Skeletal muscle satellite cell (primary cell): ENCODE data around the gene STAG1.
"Not testable (repeated sequence)": the region's sequence is repeated elsewhere in the genome, so short reads cannot be mapped to it uniquely, and the experiment has no call there.

ENCODE experiments used
- H3K27me3 ChIP-seq: 2 replicates; pipeline ENCODE4 v1.7.0; 2013; ENCODE audit warnings: low read length; ENCODE audit not compliant: control insufficient read depth, insufficient read depth
- H3K36me3 ChIP-seq: 2 replicates; pipeline ENCODE4 v1.7.0; 2013; ENCODE audit warnings: mild to moderate bottlenecking, control low read depth, low read length; ENCODE audit not compliant: insufficient read depth
- H3K4me1 ChIP-seq: 2 replicates; pipeline ENCODE4 v1.7.0; 2013; ENCODE audit warnings: low read length; ENCODE audit not compliant: control insufficient read depth, insufficient read depth
- H3K4me2 ChIP-seq: 2 replicates; pipeline ENCODE4 v1.7.0; 2013; ENCODE audit warnings: mild to moderate bottlenecking, low read length
- H3K4me3 ChIP-seq: 2 replicates; pipeline ENCODE4 v1.7.0; 2013; ENCODE audit warnings: low read length
- H3K9ac ChIP-seq: 2 replicates; pipeline ENCODE4 v1.7.0; 2013; ENCODE audit warnings: mild to moderate bottlenecking, low read depth, low read length, moderate library complexity
- H3K9me3 ChIP-seq: replicated peaks from 2 replicates; pipeline ENCODE4 v1.7.0; 2013; ENCODE audit warnings: mild to moderate bottlenecking, control low read depth, low read length

Gene STAG1

DNA sequence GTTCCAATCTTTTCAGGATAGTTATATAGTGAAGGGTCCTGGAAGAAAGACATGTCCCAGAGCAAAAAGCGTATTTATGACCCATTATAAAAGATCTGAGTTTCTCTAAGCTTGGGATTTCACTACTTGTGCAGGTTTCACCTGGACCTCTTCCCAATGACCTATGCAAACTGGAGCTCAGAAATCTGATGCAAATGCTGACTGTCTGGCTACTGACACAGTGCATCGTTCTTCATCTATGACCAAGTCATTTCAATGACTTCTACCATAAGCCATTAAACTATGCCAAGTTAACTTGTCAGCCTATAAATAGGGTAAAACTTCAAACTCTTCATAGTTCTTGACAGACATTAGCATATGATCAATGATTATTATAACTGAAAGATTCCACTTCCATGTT, 11.1 kb downstream of the STAG1 start:
- Histone ChIP-seq H3K9ac (no peak overlapping the region), H3K36me3 (no peaks in the 10 kb centered on the region), H3K9me3 (no peaks in the 10 kb centered on the region), H3K27me3 (no peaks in the 10 kb centered on the region), H3K4me2 (no peak overlapping the region), H3K4me1 (peaks cover 11% of the 10 kb centered on the region), H3K4me3 (no peak overlapping the region)

DNA sequence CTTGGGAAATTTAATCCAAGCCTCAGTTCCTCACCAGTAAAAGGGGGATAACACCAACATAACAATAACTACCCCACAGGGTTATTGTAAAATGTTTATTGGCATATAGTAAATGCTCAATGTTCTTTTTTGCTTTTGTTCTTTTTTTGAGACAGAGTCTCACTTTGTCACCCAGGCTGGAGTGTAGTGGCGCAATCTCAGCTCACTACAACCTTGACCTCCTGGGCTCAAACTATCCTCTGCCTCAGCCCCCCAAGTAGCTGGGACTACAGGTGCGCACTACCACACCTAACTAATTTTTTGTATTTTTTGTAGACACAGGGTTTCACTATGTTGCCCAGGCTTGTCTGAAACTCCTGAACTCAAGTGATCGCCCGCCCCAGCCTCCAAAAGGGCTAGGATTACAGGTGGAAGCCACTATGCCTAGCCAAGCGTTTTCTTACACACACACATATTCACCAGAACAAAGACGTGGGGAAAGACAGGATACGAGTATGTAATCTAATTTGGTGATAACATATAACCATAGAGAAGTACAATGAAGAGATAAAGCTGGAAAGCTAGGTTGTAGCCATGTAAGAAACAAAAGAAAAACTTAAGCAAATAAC, 11.7 kb downstream of the STAG1 start:
- Histone ChIP-seq H3K9me3 (no peaks in the 10 kb centered on the region), H3K4me1 (peaks cover 11% of the 10 kb centered on the region), H3K27me3 (no peaks in the 10 kb centered on the region), H3K9ac (no peak overlapping the region), H3K4me2 (no peak overlapping the region), H3K4me3 (no peak overlapping the region), H3K36me3 (no peaks in the 10 kb centered on the region)

DNA sequence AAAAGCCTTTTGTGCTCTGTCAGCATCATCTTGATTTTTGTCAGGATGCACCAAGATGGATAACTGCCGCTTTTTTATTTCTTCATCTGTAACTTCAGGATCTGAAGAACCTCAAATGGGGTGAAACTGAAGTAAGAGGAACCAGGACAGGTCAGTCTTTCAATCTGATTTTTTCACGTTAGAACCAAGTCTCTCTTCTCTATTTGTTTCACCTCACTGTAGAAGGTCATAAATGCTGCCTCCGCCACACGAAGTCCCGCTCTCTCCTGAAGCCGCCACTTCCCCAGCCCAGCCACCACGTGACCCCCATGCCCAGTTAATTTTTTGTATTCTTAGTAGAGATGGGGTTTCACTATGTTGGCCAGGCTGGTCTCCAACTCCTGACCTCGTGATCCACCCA, 15.2 kb downstream of the STAG1 start:
- H3K36me3 ChIP-seq, H3K4me1 ChIP-seq, H3K9ac ChIP-seq, H3K27me3 ChIP-seq, H3K4me2 ChIP-seq, H3K4me3 ChIP-seq, H3K9me3 ChIP-seq: not testable (repeated sequence)

GRCh38 chr3:136735103-136735502, 17.1 kb downstream of the STAG1 start:
- Histone ChIP-seq H3K36me3 (no peaks in the 10 kb centered on the region), H3K9ac (no peak overlapping the region), H3K4me3 (no peak overlapping the region), H3K4me1 (no peaks in the 10 kb centered on the region), H3K4me2 (no peak overlapping the region), H3K9me3 (no peaks in the 10 kb centered on the region), H3K27me3 (no peaks in the 10 kb centered on the region)

DNA sequence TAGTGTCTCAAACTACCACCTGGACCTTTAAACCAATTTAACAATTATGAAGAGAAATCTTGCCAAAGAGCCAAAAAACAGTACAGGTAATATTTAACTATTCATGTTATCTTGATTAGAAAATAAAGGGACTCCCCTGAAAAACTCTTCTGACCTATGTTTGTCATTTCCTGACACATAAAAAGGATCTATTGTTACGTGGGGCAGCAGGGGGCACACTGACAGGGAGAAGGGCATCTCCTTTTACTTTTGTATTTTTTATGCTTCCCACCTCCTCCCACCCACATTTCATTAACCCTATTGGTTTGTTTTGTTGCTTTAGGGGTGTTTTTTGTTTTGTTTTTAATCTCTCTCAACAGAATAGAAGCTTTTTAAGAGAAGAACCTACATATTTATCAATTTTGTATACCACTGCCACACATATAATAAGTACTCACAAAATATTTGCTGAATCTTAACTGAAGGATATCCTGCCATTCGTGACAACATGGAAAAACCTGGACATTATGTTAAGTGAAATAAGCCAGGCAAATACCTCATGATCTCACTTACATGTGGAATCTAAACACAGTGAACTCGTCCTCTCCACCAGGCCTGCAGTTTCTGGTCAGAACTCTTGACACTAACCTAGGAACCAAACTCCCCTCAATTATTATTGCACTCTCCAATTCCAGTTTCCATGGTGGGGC, 17.7 kb downstream of the STAG1 start:
- peaks cover under 1% of the 10 kb centered on the region for H3K4me1 ChIP-seq
- no peaks in the 10 kb centered on the region for H3K36me3 ChIP-seq
- H3K4me2 ChIP-seq = no peak overlapping the region
- H3K27me3 ChIP-seq = no peaks in the 10 kb centered on the region
- no peaks in the 10 kb centered on the region for H3K9me3 ChIP-seq
- H3K4me3 ChIP-seq = no peak overlapping the region
- no peak overlapping the region for H3K9ac ChIP-seq

GRCh38 chr3:136733317-136733833, 18.8 kb downstream of the STAG1 start:
- Histone ChIP-seq H3K4me1 (peaks cover 11% of the 10 kb centered on the region), H3K9me3 (no peaks in the 10 kb centered on the region), H3K36me3 (no peaks in the 10 kb centered on the region), H3K27me3 (no peaks in the 10 kb centered on the region), H3K4me3 (no peak overlapping the region), H3K9ac (no peak overlapping the region), H3K4me2 (no peak overlapping the region)

- H3K4me2 ChIP-seq = no peak overlapping the region
- no peak overlapping the region for H3K4me3 ChIP-seq
- no peaks in the 10 kb centered on the region for H3K36me3 ChIP-seq
- no peaks in the 10 kb centered on the region for H3K27me3 ChIP-seq
- H3K4me1 ChIP-seq = peaks cover 13% of the 10 kb centered on the region
- H3K9me3 ChIP-seq = no peaks in the 10 kb centered on the region
- H3K9ac ChIP-seq = no peak overlapping the region
Measured at GRCh38 chr3:136731274-136731884, 20.8 kb downstream of the STAG1 start.

GRCh38 chr3:136730595-136731273, 21.4 kb downstream of the STAG1 start:
- Histone ChIP-seq H3K36me3 (no peaks in the 10 kb centered on the region), H3K4me2 (no peak overlapping the region), H3K4me3 (no peak overlapping the region), H3K9ac (no peak overlapping the region), H3K9me3 (no peaks in the 10 kb centered on the region), H3K27me3 (no peaks in the 10 kb centered on the region), H3K4me1 (peaks cover 13% of the 10 kb centered on the region)

- Histone ChIP-seq H3K4me2 (peak overlapping the region; percentile 74), H3K36me3 (no peaks in the 10 kb centered on the region), H3K9ac (peak overlapping the region; percentile 56), H3K4me1 (peaks cover 13% of the 10 kb centered on the region), H3K9me3 (no peaks in the 10 kb centered on the region), H3K4me3 (peak overlapping the region; percentile 53), H3K27me3 (no peaks in the 10 kb centered on the region)
Measured at GRCh38 chr3:136728918-136729317, 23.3 kb downstream of the STAG1 start.

DNA sequence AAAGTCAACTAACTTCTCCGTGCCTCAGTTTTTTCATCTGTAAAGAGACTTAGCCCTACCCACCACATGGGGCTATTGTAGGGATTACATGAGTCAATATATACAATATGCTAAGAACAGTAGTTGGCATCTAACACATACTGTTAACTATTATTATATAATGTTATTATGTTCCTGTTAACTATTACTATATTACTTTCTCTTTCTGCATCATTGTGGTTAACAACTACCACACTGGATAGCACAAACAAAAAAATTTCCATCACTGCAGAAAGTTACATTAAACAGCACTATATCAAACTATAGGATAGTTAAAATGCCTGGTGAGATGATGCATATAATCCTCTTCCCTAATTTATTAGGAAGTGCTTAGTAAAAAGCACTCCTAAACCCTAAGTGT, 23.7 kb downstream of the STAG1 start:
- Histone ChIP-seq H3K4me3 (peak overlapping the region; percentile 53), H3K27me3 (no peaks in the 10 kb centered on the region), H3K4me1 (peaks cover 13% of the 10 kb centered on the region), H3K36me3 (no peaks in the 10 kb centered on the region), H3K9ac (peak overlapping the region; percentile 56), H3K4me2 (peak overlapping the region; percentile 74), H3K9me3 (no peaks in the 10 kb centered on the region)

DNA sequence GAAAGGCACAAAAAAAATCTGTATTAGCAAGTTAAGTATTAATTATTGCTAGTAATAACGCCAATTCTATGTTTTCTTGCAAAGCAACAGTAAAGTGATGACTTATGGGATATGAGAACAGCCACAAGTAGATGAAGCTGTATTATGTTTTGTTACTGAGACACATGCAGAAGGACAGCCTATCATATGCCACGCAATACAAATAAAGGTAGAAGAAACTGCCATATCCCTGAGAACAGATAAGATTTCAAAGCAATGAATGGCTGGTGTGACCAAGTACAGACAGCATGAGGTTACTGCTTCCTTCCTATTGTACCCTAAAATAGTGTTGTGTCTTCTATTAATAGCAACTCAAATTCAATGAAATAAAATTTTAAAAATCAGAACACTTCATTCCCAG, 26.7 kb downstream of the STAG1 start:
- H3K4me1 ChIP-seq = peaks cover 13% of the 10 kb centered on the region

More for the DNA sequence above, 26.7 kb downstream of the STAG1 start:
- Histone ChIP-seq H3K9ac (no peak overlapping the region), H3K4me3 (no peak overlapping the region), H3K4me2 (no peak overlapping the region), H3K36me3 (no peaks in the 10 kb centered on the region), H3K9me3 (no peaks in the 10 kb centered on the region), H3K27me3 (no peaks in the 10 kb centered on the region)
